Measurements from ENCODE around the gene AK8. TPM values are rescaled to one million over a fixed set of nuclear protein-coding genes. Genes with fewer than 3 reads are reported as not detected.

The AK8 gene
- total RNA-seq, 1 donor from 2014 or later: 2.0 TPM

DNA sequence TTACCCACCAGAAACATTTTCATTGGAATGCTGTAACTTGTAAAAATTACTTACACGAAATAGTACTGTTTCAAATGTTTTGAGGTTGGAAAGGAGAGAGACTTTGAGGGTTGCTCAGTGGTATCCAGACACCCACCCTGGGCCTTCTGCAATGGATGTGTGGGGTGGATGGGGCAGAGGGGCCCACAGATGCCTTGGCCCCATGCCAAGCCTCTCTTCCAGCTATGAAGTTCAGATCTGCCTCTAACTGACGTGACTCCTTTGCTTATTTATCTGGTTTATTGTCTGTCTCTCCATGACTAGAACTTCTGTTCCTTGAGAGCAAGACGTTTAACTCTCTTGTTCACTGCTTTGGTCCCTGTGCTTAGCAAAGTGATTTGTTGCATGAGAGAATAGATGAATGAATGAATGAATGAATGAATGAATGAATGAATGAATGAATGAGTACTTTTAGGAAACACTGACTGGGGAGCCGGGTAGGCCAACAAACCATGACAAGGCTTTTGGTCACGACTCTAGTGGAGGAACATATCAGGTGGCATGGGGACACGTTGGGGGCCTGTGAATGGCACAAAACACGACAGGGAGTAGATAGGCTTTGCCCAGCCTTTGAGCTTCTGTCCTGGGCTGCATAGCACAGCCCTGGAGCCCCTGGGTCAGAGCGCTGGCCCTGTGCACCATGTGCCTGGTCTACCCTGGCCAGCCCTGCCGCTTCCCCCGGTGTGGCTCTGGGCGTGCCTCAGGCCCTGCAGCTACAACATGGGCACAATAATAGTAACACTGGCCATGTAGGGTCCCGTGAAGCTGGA is 31.8 kb downstream of the AK8 start:
- DNase-seq (ENCODE audit: low read depth): no peak
- Histone ChIP-seq H3K4me3 (ENCODE audit: low read depth, low read length) (no peak overlapping the region), H3K27me3 (ENCODE audit: control insufficient read depth, insufficient read depth, low read length) (no peaks in the 10 kb centered on the region), H3K36me3 (ENCODE audit: control insufficient read depth, insufficient read depth, low read length) (no peaks in the 10 kb centered on the region)
- TF ChIP-seq, protein P1, sequence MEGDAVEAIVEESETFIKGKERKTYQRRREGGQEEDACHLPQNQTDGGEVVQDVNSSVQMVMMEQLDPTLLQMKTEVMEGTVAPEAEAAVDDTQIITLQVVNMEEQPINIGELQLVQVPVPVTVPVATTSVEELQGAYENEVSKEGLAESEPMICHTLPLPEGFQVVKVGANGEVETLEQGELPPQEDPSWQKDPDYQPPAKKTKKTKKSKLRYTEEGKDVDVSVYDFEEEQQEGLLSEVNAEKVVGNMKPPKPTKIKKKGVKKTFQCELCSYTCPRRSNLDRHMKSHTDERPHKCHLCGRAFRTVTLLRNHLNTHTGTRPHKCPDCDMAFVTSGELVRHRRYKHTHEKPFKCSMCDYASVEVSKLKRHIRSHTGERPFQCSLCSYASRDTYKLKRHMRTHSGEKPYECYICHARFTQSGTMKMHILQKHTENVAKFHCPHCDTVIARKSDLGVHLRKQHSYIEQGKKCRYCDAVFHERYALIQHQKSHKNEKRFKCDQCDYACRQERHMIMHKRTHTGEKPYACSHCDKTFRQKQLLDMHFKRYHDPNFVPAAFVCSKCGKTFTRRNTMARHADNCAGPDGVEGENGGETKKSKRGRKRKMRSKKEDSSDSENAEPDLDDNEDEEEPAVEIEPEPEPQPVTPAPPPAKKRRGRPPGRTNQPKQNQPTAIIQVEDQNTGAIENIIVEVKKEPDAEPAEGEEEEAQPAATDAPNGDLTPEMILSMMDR (IDR thresholded peaks at IDR 0.05; ENCODE audit: insufficient read depth, low read length, poor library complexity, severe bottlenecking): no peak

DNA sequence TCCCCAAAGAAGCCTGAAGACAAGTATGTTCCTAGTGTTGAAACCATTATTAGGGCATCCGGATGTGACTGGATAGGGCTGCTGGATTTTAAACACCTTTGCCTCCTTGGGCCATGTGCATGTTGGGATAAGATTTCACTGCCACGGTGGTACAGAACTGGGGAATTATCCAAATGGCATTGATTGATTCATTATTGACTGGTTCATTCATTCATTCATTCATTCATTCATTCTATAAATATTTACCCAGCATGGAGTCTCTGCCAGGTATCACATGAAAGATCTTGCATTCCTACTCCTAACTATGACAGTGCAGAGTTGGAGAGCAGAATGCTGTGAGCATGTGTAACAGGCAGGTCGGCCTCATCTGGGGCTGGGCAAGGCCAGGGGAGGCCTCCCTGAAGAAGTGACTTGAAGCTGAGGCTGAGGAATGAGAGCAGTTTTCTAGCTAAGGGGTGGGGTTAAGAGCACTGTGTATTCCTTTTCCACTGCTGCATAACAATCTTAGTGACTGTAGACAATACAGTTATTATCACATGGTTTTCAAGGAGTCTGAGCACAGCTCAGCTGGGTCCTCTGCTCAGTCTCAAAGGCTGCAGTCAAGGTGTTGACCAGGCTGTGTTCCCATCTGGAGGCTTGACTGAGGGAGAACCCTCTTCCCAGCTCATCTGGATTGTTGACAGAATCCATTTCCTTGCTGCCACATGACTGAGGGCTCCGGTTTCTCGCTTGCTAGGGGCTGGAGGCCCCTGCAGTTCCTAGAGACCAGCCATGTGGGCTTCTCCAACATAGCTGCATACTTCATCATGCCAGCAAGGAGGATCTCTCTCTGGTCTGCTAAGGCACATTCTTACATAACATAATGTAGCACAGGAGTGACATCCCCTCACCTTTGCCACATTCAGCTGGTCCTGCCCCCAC is 35.7 kb downstream of the AK8 start:
- TF ChIP-seq, protein P1 (IDR thresholded peaks at IDR 0.05; ENCODE audit: insufficient read depth, low read length, poor library complexity, severe bottlenecking): no peak
- Histone ChIP-seq H3K27me3 (ENCODE audit: control insufficient read depth, insufficient read depth, low read length) (no peaks in the 10 kb centered on the region), H3K4me3 (ENCODE audit: low read depth, low read length) (no peak overlapping the region), H3K36me3 (ENCODE audit: control insufficient read depth, insufficient read depth, low read length) (no peaks in the 10 kb centered on the region)
- DNase-seq (ENCODE audit: low read depth): no peak

DNA sequence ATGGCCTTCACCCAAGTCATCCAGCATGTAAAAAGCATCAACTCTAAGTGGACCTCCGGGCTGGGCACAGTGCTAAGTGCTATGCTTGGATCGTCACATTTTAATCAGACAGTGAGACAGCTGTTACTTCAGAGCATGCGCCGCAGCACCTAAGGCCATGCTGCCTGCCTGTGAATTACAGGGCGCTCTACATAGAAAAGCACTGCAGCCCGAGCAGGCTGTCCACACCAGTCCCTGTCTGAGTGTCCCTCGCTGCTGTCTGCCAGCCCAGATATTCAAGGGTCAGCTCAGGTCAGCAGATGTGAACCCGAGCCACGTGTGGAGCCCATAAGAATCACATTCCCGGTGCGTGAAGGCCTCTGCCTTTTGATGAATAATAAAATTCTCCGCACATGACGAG is 37.1 kb downstream of the AK8 start:
- DNase-seq (ENCODE audit: low read depth): no peak
- Histone ChIP-seq H3K36me3 (ENCODE audit: control insufficient read depth, insufficient read depth, low read length) (no peaks in the 10 kb centered on the region), H3K27me3 (ENCODE audit: control insufficient read depth, insufficient read depth, low read length) (no peaks in the 10 kb centered on the region), H3K4me3 (ENCODE audit: low read depth, low read length) (no peak overlapping the region)
- TF ChIP-seq, protein P1 (IDR thresholded peaks at IDR 0.05; ENCODE audit: insufficient read depth, low read length, poor library complexity, severe bottlenecking): no peak

DNA sequence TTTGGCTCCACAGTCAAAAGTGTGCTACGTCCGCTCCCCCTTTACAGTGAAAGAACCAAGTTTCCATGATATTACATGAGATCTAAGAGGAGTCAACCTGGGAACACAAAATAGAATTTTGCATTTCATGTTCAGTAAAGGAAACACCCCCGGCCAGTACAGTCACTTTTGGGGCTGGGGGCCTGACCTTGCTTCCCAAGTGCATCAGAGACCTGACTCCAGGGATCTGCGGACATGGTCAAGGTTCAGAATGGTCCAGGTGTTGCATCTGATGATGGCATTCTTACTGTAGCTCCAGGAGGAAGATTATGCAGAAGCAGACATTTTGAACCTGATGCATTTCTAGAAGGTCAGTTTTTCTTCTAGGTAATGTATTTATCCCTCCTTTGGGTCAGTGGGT is 39.8 kb downstream of the AK8 start:
- H3K27me3 ChIP-seq (ENCODE audit: control insufficient read depth, insufficient read depth, low read length): peaks cover 3% of the 10 kb centered on the region
- no peaks in the 10 kb centered on the region for H3K36me3 ChIP-seq (ENCODE audit: control insufficient read depth, insufficient read depth, low read length)
- H3K4me3 ChIP-seq (ENCODE audit: low read depth, low read length): no peak overlapping the region
- no peak for DNase-seq (ENCODE audit: low read depth)
- TF ChIP-seq, protein P1 (IDR thresholded peaks at IDR 0.05; ENCODE audit: insufficient read depth, low read length, poor library complexity, severe bottlenecking): no peak

DNA sequence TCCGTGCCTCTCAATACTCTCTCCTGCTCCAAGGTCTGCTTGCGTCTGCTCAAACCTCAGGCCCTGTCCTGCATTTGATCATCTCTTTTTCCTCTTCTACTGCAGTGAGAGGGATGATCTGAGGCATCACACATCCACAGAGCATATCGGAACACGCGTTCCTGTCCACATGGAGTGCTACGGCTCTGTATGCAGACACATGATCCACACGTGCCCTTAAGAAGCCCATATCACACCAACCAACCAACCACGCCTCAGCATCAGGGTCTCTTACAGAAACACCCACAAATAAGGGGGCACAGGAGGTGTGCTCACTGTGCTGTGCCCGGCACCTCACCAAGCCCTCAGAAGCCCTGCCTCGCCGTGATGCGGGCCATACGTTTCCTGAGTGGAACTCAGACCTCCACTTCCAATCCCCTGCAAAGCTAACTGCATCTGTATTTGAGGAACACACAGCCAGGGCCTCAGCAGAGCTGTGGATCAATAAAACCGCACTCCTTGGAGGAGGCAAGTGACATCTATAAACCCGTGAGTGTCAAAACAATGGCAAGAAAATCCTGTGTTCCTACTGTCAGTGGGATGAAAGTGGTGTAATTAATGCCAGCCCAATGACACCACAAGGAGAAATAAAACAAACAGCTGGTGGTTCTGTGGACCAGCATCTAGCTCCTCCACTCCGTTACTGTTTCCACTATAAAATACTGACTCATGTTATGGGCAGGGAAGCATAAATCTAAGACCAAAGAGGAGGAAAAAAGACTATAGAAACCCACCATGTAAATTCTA is 40.4 kb downstream of the AK8 start:
- DNase-seq (ENCODE audit: low read depth): no peak
- H3K27me3 ChIP-seq (ENCODE audit: control insufficient read depth, insufficient read depth, low read length): peaks cover 9% of the 10 kb centered on the region
- H3K4me3 ChIP-seq (ENCODE audit: low read depth, low read length): no peak overlapping the region
- TF ChIP-seq, protein P1 (IDR thresholded peaks at IDR 0.05; ENCODE audit: insufficient read depth, low read length, poor library complexity, severe bottlenecking): no peak
- H3K36me3 ChIP-seq (ENCODE audit: control insufficient read depth, insufficient read depth, low read length): no peaks in the 10 kb centered on the region

Measured in kidney epithelial cell (primary cell).